ENCODE measurements around the gene PDK2.

GRCh38 chr17:50125420-50125997 is 30.4 kb downstream of the PDK2 start:
- no peak for TF ChIP-seq CTCF (conservative IDR thresholded peaks at IDR 0.05; ENCODE audit: low read depth, low read length)
- TF ChIP-seq EZH2phosphoT487 (IDR thresholded peaks at IDR 0.05; ENCODE audit: borderline replicate concordance, low read length): no peak
- no peak for TF ChIP-seq EZH2 (IDR thresholded peaks at IDR 0.05; ENCODE audit: low read length, unreplicated experiment)
